ENCODE data around the gene EXOC4.
A peak's percentile ranks its signal among the peaks of the same experiment; 100 is the strongest.

The EXOC4 gene

GRCh38 chr7:133434246-133434865 lies 181.5 kb downstream of the EXOC4 start:
- DNase-seq: no peak

- DNase-seq: no peak
Measured at GRCh38 chr7:133436014-133436428, 183.1 kb downstream of the EXOC4 start.

GRCh38 chr7:133437544-133437943 lies 184.7 kb downstream of the EXOC4 start:
- no peak for DNase-seq

GRCh38 chr7:133442818-133443217 lies 189.9 kb downstream of the EXOC4 start:
- no peak for DNase-seq

GRCh38 chr7:133445617-133446016 lies 192.7 kb downstream of the EXOC4 start:
- DNase-seq: no peak

- no peak for DNase-seq
Measured at GRCh38 chr7:133448012-133448411, 195.1 kb downstream of the EXOC4 start.

GRCh38 chr7:133452577-133452976 lies 199.7 kb downstream of the EXOC4 start:
- no peak for DNase-seq

- DNase-seq: no peak
Measured at GRCh38 chr7:133458688-133459087, 205.8 kb downstream of the EXOC4 start.

- no peak for DNase-seq
Measured at GRCh38 chr7:133461421-133461820, 208.5 kb downstream of the EXOC4 start.

- DNase-seq: no peak
Measured at GRCh38 chr7:133475655-133476054, 222.8 kb downstream of the EXOC4 start.

- no peak for DNase-seq
Measured at GRCh38 chr7:133477791-133478190, 224.9 kb downstream of the EXOC4 start.

- DNase-seq: peak; percentile 99
Measured at GRCh38 chr7:133478591-133479135, 225.8 kb downstream of the EXOC4 start.

- DNase-seq: no peak
Measured at GRCh38 chr7:133479456-133480065, 226.7 kb downstream of the EXOC4 start.

- no peak for DNase-seq
Measured at GRCh38 chr7:133480868-133481267, 228.0 kb downstream of the EXOC4 start.

GRCh38 chr7:133481676-133482075 lies 228.8 kb downstream of the EXOC4 start:
- DNase-seq: peak; percentile 22

GRCh38 chr7:133482599-133482998 lies 229.7 kb downstream of the EXOC4 start:
- DNase-seq: no peak

- no peak for DNase-seq
Measured at GRCh38 chr7:133484086-133484485, 231.2 kb downstream of the EXOC4 start.

- no peak for DNase-seq
Measured at GRCh38 chr7:133489906-133490305, 237.0 kb downstream of the EXOC4 start.

- no peak for DNase-seq
Measured at GRCh38 chr7:133491201-133491691, 238.4 kb downstream of the EXOC4 start.

GRCh38 chr7:133491846-133492652 lies 239.2 kb downstream of the EXOC4 start:
- DNase-seq: no peak

GRCh38 chr7:133497061-133497460 lies 244.2 kb downstream of the EXOC4 start:
- DNase-seq: no peak

- no peak for DNase-seq
Measured at GRCh38 chr7:133501771-133502170, 248.9 kb downstream of the EXOC4 start.

- peak; percentile 83 for DNase-seq
Measured at GRCh38 chr7:133502498-133502897, 249.6 kb downstream of the EXOC4 start.

- no peak for DNase-seq
Measured at GRCh38 chr7:133502972-133503371, 250.1 kb downstream of the EXOC4 start.
